Left lung (tissue), 10 donors: ENCODE measurements around the gene SNX1. TPM values are rescaled to one million over a fixed set of nuclear protein-coding genes. Genes with fewer than 3 reads are reported as not detected.
"Not testable (repeated sequence)": the region's sequence is repeated elsewhere in the genome, so short reads cannot be mapped to it uniquely, and the experiment has no call there.

Source experiments
- ATAC-seq: fragments of 200-7000 bp; cut with Tn5 transposase; one replicate; pipeline ENCODE4 v1.9.1; 2020; ENCODE audit warnings: moderate library complexity
- DNase-seq, 4 donors: peaks; one replicate each; pipeline ENCODE4 v3.0.0-alpha.2; 2013 to 2020
- H3K27ac ChIP-seq, 2 donors: fragments of 200-600 bp; sonication (generic) in 1 of 2; one replicate each; pipeline versions ENCODE4 v1.5.0 to v1.8.0; 2020 to 2021
- H3K27me3 ChIP-seq, 2 donors: fragments of 200-600 bp; sonication (generic) in 1 of 2; one replicate each; pipeline versions ENCODE4 v1.5.0 to v1.8.0; 2020 to 2021
- H3K36me3 ChIP-seq, 2 donors: fragments of 200-600 bp; sonication (generic) in 1 of 2; one replicate each; pipeline versions ENCODE4 v1.5.0 to v1.8.0; 2020 to 2021
- H3K4me1 ChIP-seq, 2 donors: fragments of 200-600 bp; one replicate each; pipeline ENCODE4 v1.8.0; 2021
- H3K4me3 ChIP-seq, 2 donors: fragments of 200-600 bp; sonication (generic) in 1 of 2; one replicate each; pipeline versions ENCODE4 v1.5.0 to v1.8.0; 2020 to 2021; ENCODE audit warnings: mild to moderate bottlenecking in 1 of 2
- H3K9me3 ChIP-seq, 2 donors: fragments of 200-600 bp; sonication (generic) in 1 of 2; one replicate each; pipeline versions ENCODE4 v1.5.0 to v1.8.0; 2020 to 2021
- intact Hi-C, 2 donors: fragments of 100-400 bp; cut with DNase I; formaldehyde crosslinking; loops; one replicate each; pipeline versions ENCODE4 v1.11.2 to v1.14.2; 2022
- polyA plus RNA-seq, 6 donors: library from polyadenylated mRNA; unstranded; fragments of 120-200 nt; gene quantifications; one replicate each; pipeline ENCODE4 v1.2.1, GENCODE V29; 2013; ENCODE audit not compliant: insufficient read length in 6 of 6
- total RNA-seq, 2 donors: library from RNA; stranded (reverse); fragmentation: NEBNext Ultra II Directional; extraction: Animal tissue kit (Norgen Biotek cat#: 25700); gene quantifications; one replicate each; pipeline ENCODE4 v1.2.1, GENCODE V29; 2021
- TF ChIP-seq, protein P1 (sequence below), 2 donors: fragments of 200-600 bp; sonication (generic) in 1 of 2; IDR thresholded peaks; one replicate each; pipeline versions ENCODE4 v1.5.0 to v1.8.0; 2021; ENCODE audit warnings: antibody characterized with exemption in 2 of 2
- donor health status: DM: no; HTN: yes; CAD: no.
- donor health status: DM: no; HTN: no; CAD: no.

The SNX1 gene
- total and polyA plus RNA-seq, 8 donors, result 121 to 160 (median 126) TPM

DNA sequence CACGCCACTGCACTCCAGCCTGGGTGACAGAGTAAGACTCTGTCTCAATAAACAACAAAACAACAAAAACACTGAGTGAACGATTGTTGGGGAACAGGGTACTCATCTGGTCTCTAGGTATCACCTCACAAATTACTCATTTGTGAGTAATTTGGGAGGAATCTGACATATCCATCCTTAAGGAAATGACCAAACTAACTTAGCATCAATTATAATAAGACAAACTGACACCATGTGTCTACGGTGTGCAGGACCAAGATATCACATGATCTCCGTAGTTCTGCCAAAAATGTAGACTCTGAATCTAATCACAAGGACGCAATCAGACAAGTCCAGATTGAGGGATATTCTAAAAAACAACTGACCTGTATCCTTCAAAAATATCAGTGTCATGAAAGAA is 37.5 kb upstream of the SNX1 start:
- Histone ChIP-seq H3K9me3 (no peaks in the 10 kb centered on the region), H3K27me3 (no peaks in the 10 kb centered on the region), H3K4me3 (no peak overlapping the region), H3K27ac (no peak overlapping the region), H3K36me3 (no peaks in the 10 kb centered on the region), H3K4me1 (no peaks in the 10 kb centered on the region)
- TF ChIP-seq, protein P1, sequence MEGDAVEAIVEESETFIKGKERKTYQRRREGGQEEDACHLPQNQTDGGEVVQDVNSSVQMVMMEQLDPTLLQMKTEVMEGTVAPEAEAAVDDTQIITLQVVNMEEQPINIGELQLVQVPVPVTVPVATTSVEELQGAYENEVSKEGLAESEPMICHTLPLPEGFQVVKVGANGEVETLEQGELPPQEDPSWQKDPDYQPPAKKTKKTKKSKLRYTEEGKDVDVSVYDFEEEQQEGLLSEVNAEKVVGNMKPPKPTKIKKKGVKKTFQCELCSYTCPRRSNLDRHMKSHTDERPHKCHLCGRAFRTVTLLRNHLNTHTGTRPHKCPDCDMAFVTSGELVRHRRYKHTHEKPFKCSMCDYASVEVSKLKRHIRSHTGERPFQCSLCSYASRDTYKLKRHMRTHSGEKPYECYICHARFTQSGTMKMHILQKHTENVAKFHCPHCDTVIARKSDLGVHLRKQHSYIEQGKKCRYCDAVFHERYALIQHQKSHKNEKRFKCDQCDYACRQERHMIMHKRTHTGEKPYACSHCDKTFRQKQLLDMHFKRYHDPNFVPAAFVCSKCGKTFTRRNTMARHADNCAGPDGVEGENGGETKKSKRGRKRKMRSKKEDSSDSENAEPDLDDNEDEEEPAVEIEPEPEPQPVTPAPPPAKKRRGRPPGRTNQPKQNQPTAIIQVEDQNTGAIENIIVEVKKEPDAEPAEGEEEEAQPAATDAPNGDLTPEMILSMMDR (IDR thresholded peaks at IDR 0.05), result no peak
- no peak for DNase-seq
- no peak for ATAC-seq
- intact Hi-C loops, result no loop called here

DNA sequence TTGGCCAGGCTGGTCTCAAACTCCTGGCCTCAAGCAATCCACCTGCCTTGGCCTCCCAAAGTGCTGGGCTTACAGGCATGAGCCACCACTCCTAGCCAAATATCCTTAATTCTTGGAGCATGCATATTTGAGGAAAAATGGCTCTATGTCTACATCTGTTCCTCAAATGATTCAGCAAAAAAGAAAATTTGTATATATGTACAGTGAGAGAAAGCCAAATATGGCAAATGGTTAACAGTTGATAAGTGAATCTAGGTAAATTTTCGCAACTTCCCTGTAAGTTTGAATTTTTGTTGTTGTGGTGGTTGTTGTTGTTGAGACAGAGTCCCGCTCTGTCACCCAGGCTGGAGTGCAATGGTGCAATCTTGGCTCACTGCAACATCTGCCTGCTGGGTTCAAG is 36.7 kb upstream of the SNX1 start:
- H3K4me1 ChIP-seq, H3K9me3 ChIP-seq, H3K36me3 ChIP-seq, DNase-seq, ATAC-seq, H3K4me3 ChIP-seq, intact Hi-C loops, H3K27me3 ChIP-seq: not testable (repeated sequence)
- H3K27ac ChIP-seq, result peak overlapping the region in 1 of 2 donors; percentile 11

DNA sequence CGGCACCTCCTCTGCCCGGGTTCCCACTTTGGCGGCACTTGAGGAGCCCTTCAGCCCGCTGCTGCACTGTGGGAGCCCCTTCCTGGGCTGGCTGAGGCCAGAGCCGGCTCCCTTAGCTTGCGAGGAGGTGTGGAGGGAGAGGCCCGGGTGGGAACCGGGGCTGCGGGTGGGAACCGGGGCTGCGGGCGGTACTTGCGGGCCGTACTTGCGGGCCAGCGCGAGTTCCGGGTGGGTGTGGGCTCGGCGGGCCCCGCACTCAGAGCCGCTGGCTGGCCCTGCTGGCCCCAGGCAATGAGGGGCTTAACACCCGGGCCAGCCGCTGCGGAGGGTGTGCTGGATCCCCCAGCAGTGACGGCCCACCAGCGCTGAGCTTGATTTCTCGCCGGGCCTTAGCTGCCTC is 35.1 kb upstream of the SNX1 start:
- ATAC-seq, result no peak
- no peak for DNase-seq

DNA sequence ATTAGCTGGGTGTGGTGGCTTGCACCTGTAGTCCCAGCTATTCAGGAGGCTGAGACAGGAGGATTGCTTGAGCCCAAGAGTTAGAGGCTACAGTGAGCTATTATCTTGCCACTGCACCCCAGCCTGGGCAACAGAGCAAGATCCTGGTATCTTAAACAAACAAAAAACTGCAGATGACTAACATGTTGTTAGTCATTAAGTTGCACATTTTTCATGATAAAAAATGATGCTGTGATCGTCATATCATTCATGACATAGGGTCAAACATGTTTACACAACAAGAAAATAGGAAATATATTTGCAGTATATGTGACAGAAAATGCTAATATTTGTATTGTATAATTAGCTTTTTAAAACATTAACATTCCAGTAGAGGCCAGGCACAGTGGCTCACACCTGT is 29.3 kb upstream of the SNX1 start:
- TF ChIP-seq, protein P1 (IDR thresholded peaks at IDR 0.05), result no peak
- no peaks in the 10 kb centered on the region for H3K27me3 ChIP-seq
- no peak overlapping the region for H3K27ac ChIP-seq
- peaks cover 0 to 5% of the 10 kb centered on the region in 2 donors for H3K36me3 ChIP-seq
- peaks cover 6 to 34% of the 10 kb centered on the region in 2 donors for H3K4me1 ChIP-seq
- intact Hi-C loops, result no loop called here
- no peaks in the 10 kb centered on the region for H3K9me3 ChIP-seq
- no peak overlapping the region for H3K4me3 ChIP-seq
- DNase-seq (no peak), ATAC-seq (no peak)

More for the DNA sequence above, 35.1 kb upstream of the SNX1 start:
- Histone ChIP-seq H3K9me3 (no peaks in the 10 kb centered on the region), H3K4me3 (no peak overlapping the region), H3K36me3 (no peaks in the 10 kb centered on the region), H3K27me3 (no peaks in the 10 kb centered on the region), H3K27ac (no peak overlapping the region), H3K4me1 (no peaks in the 10 kb centered on the region)
- intact Hi-C loops, result no loop called here
- TF ChIP-seq, protein P1 (IDR thresholded peaks at IDR 0.05), result no peak

DNA sequence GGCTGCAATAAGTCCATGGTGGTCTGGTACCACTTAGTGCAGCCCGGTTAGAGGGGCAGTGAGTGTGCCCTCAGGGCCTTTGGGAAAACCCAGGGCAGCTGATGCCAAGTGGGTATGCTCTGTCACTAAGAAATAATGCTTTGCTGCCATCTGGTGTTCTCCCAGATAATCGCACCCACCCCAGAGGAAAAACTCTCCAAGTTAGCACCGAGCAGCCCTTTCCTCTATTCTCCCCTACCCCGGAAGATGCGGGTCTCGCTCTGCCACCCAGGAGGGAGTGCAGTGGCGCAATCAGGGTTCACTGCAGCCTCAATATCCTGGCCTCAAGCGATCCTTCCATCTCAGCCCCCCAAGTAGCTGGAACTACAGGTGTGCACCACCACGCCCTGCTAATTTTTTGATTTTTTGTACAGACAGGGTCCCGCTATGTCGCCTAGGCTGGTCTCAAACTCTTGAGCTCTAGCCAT is 28.2 kb upstream of the SNX1 start:
- ATAC-seq, result peak; percentile 83
- H3K27ac ChIP-seq, result no peak overlapping the region

More for the DNA sequence above, 28.2 kb upstream of the SNX1 start:
- Histone ChIP-seq H3K9me3 (no peaks in the 10 kb centered on the region), H3K4me3 (no peak overlapping the region), H3K27me3 (no peaks in the 10 kb centered on the region), H3K36me3 (peaks cover 0 to 16% of the 10 kb centered on the region in 2 donors), H3K4me1 (peaks cover 17 to 46% of the 10 kb centered on the region in 2 donors)
- intact Hi-C loops, result no loop called here
- TF ChIP-seq, protein P1 (IDR thresholded peaks at IDR 0.05), result peak; percentile 82 to 88
- peak in 2 of 4 donors; percentile 55 to 72 for DNase-seq
